Measurements from ENCODE around the gene ADCY2. TPM values are rescaled to one million over a fixed set of nuclear protein-coding genes. Genes with fewer than 3 reads are reported as not detected.

The ADCY2 gene
- polyA plus RNA-seq, 4 donors, result 0.87 to 3.7 (median 2.2) TPM

- 84 to 91% (median 86%) methylated on average over 6 of the region's 6 CpGs for WGBS, 3 donors
- no peak overlapping the region for H3K27ac ChIP-seq (ENCODE audit: low read depth in 1 of 3, low read length in 2 of 3)
- no peaks in the 10 kb centered on the region for H3K9me3 ChIP-seq (ENCODE audit: control insufficient read depth in 2 of 2, insufficient read depth in 1 of 2, low read depth in 1 of 2, low read length in 1 of 2)
- H3K4me3 ChIP-seq (ENCODE audit: low read depth in 1 of 3, low read length in 3 of 3), result no peak overlapping the region
- DNase-seq (no peak), FAIRE-seq (no peak)
- H3K36me3 ChIP-seq (ENCODE audit: control insufficient read depth in 3 of 3, insufficient read depth in 2 of 3, low read depth in 1 of 3, low read length in 3 of 3), result no peaks in the 10 kb centered on the region
- no peaks in the 10 kb centered on the region for H3K4me1 ChIP-seq (ENCODE audit: control insufficient read depth in 3 of 3, insufficient read depth in 2 of 3, low read depth in 1 of 3, low read length in 2 of 3)
- peaks cover 0 to 17% (median 3%) of the 10 kb centered on the region in 3 donors for H3K27me3 ChIP-seq (ENCODE audit: control insufficient read depth in 3 of 3, insufficient read depth in 3 of 3, low read length in 3 of 3)
These were observed 2.8 kb downstream of the ADCY2 start for GRCh38 chr5:7398596-7399280.

- FAIRE-seq, result no peak
- no peak overlapping the region for H3K4me3 ChIP-seq (ENCODE audit: low read depth in 1 of 3, low read length in 3 of 3)
- DNase-seq, result no peak
- WGBS, 3 donors, result 60 to 90% (median 71%) methylated on average over 1 of the region's 1 CpG
- H3K27ac ChIP-seq (ENCODE audit: low read depth in 1 of 3, low read length in 2 of 3), result no peak overlapping the region
- H3K27me3 ChIP-seq (ENCODE audit: control insufficient read depth in 3 of 3, insufficient read depth in 3 of 3, low read length in 3 of 3), result no peaks in the 10 kb centered on the region
- H3K9me3 ChIP-seq (ENCODE audit: control insufficient read depth in 2 of 2, insufficient read depth in 1 of 2, low read depth in 1 of 2, low read length in 1 of 2), result no peaks in the 10 kb centered on the region
- H3K4me1 ChIP-seq (ENCODE audit: control insufficient read depth in 3 of 3, insufficient read depth in 2 of 3, low read depth in 1 of 3, low read length in 2 of 3), result no peaks in the 10 kb centered on the region
- H3K36me3 ChIP-seq (ENCODE audit: control insufficient read depth in 3 of 3, insufficient read depth in 2 of 3, low read depth in 1 of 3, low read length in 3 of 3), result no peaks in the 10 kb centered on the region
These were observed 9.3 kb downstream of the ADCY2 start for GRCh38 chr5:7405277-7405676.

DNA sequence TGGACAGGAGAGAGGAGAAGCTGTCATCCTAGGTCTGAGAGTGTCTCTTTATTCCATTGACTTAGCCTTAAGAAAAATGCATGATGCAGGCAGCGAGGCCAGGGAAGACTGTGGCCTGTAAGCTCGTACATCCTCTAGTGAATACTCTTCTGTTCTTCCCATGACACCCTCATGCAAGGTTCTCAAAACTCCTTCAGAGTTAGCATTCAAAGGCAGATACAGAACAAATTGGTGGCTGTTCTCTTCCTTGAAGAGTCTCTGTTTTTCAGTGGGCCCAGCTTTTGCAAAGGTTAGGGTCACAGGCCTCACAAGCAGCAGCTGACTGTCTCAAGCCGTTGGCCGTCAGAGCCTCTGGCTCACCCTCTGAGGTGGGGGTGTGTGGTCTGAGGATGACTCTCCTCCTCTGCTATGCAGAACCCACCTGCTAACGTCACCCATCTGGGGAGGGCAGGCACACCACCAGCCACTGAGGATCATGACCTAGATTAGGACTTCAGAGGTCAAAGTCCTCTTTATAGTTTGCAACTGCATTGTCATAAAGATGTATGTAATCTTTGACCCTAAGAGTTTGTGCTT is 15.1 kb downstream of the ADCY2 start:
- FAIRE-seq, result no peak
- Histone ChIP-seq H3K36me3 (ENCODE audit: control insufficient read depth in 3 of 3, insufficient read depth in 2 of 3, low read depth in 1 of 3, low read length in 3 of 3) (no peaks in the 10 kb centered on the region), H3K27me3 (ENCODE audit: control insufficient read depth in 3 of 3, insufficient read depth in 3 of 3, low read length in 3 of 3) (no peaks in the 10 kb centered on the region), H3K27ac (ENCODE audit: low read depth in 1 of 3, low read length in 2 of 3) (no peak overlapping the region), H3K4me1 (ENCODE audit: control insufficient read depth in 3 of 3, insufficient read depth in 2 of 3, low read depth in 1 of 3, low read length in 2 of 3) (no peaks in the 10 kb centered on the region), H3K9me3 (ENCODE audit: control insufficient read depth in 2 of 2, insufficient read depth in 1 of 2, low read depth in 1 of 2, low read length in 1 of 2) (no peaks in the 10 kb centered on the region), H3K4me3 (ENCODE audit: low read depth in 1 of 3, low read length in 3 of 3) (no peak overlapping the region)
- WGBS, 3 donors, result 58 to 63% (median 62%) methylated on average over 5 of the region's 5 CpGs
- DNase-seq, result peak in 1 of 2 donors; percentile 11

GRCh38 chr5:7412409-7412808 is 16.5 kb downstream of the ADCY2 start:
- WGBS, 3 donors, result 79 to 90% (median 84%) methylated on average over 10 of the region's 10 CpGs
- DNase-seq, result no peak
- no peak for FAIRE-seq
- H3K4me3 ChIP-seq (ENCODE audit: low read depth in 1 of 3, low read length in 3 of 3), result no peak overlapping the region
- H3K27ac ChIP-seq (ENCODE audit: low read depth in 1 of 3, low read length in 2 of 3), result no peak overlapping the region
- no peaks in the 10 kb centered on the region for H3K27me3 ChIP-seq (ENCODE audit: control insufficient read depth in 3 of 3, insufficient read depth in 3 of 3, low read length in 3 of 3)
- H3K36me3 ChIP-seq (ENCODE audit: control insufficient read depth in 3 of 3, insufficient read depth in 2 of 3, low read depth in 1 of 3, low read length in 3 of 3), result no peaks in the 10 kb centered on the region
- no peaks in the 10 kb centered on the region for H3K4me1 ChIP-seq (ENCODE audit: control insufficient read depth in 3 of 3, insufficient read depth in 2 of 3, low read depth in 1 of 3, low read length in 2 of 3)
- no peaks in the 10 kb centered on the region for H3K9me3 ChIP-seq (ENCODE audit: control insufficient read depth in 2 of 2, insufficient read depth in 1 of 2, low read depth in 1 of 2, low read length in 1 of 2)

DNA sequence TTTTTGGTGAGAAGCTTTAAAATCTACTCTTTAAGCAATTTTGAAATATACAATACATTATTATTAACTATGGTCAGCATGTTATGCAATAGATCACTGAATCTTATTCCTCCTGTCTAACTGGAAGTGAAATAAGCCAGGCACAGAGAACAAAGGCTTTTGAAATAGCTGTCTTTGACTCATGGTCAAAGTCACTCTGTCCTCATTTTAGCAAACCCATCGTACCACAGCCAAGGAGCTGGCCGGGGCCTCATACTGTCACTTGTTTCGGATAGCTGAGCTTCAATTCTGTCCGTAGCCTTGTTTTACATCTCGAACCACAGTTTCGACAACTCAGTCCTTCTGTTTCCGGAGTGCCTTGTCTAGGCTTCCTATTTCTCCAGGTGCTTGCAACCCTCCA is 19.2 kb downstream of the ADCY2 start:
- 81 to 93% (median 91%) methylated on average over 7 of the region's 7 CpGs for WGBS, 3 donors
- Histone ChIP-seq H3K9me3 (ENCODE audit: control insufficient read depth in 2 of 2, insufficient read depth in 1 of 2, low read depth in 1 of 2, low read length in 1 of 2) (no peaks in the 10 kb centered on the region), H3K4me3 (ENCODE audit: low read depth in 1 of 3, low read length in 3 of 3) (no peak overlapping the region), H3K27me3 (ENCODE audit: control insufficient read depth in 3 of 3, insufficient read depth in 3 of 3, low read length in 3 of 3) (no peaks in the 10 kb centered on the region), H3K27ac (ENCODE audit: low read depth in 1 of 3, low read length in 2 of 3) (no peak overlapping the region), H3K4me1 (ENCODE audit: control insufficient read depth in 3 of 3, insufficient read depth in 2 of 3, low read depth in 1 of 3, low read length in 2 of 3) (no peaks in the 10 kb centered on the region), H3K36me3 (ENCODE audit: control insufficient read depth in 3 of 3, insufficient read depth in 2 of 3, low read depth in 1 of 3, low read length in 3 of 3) (no peaks in the 10 kb centered on the region)
- DNase-seq (no peak), FAIRE-seq (no peak)

GRCh38 chr5:7415587-7416535 is 19.9 kb downstream of the ADCY2 start:
- no peak for FAIRE-seq
- H3K4me1 ChIP-seq (ENCODE audit: control insufficient read depth in 3 of 3, insufficient read depth in 2 of 3, low read depth in 1 of 3, low read length in 2 of 3), result no peaks in the 10 kb centered on the region
- WGBS, 3 donors, result 91 to 93% (median 91%) methylated on average over 10 of the region's 10 CpGs
- no peak overlapping the region for H3K27ac ChIP-seq (ENCODE audit: low read depth in 1 of 3, low read length in 2 of 3)
- H3K27me3 ChIP-seq (ENCODE audit: control insufficient read depth in 3 of 3, insufficient read depth in 3 of 3, low read length in 3 of 3), result no peaks in the 10 kb centered on the region
- no peak overlapping the region for H3K4me3 ChIP-seq (ENCODE audit: low read depth in 1 of 3, low read length in 3 of 3)
- DNase-seq, result no peak
- no peaks in the 10 kb centered on the region for H3K36me3 ChIP-seq (ENCODE audit: control insufficient read depth in 3 of 3, insufficient read depth in 2 of 3, low read depth in 1 of 3, low read length in 3 of 3)
- no peaks in the 10 kb centered on the region for H3K9me3 ChIP-seq (ENCODE audit: control insufficient read depth in 2 of 2, insufficient read depth in 1 of 2, low read depth in 1 of 2, low read length in 1 of 2)

GRCh38 chr5:7418276-7418675 is 22.3 kb downstream of the ADCY2 start:
- H3K27me3 ChIP-seq (ENCODE audit: control insufficient read depth in 3 of 3, insufficient read depth in 3 of 3, low read length in 3 of 3), result no peaks in the 10 kb centered on the region
- H3K27ac ChIP-seq (ENCODE audit: low read depth in 1 of 3, low read length in 2 of 3), result no peak overlapping the region
- 93 to 96% (median 96%) methylated on average over 3 of the region's 3 CpGs for WGBS, 3 donors
- H3K9me3 ChIP-seq (ENCODE audit: control insufficient read depth in 2 of 2, insufficient read depth in 1 of 2, low read depth in 1 of 2, low read length in 1 of 2), result no peaks in the 10 kb centered on the region
- no peaks in the 10 kb centered on the region for H3K36me3 ChIP-seq (ENCODE audit: control insufficient read depth in 3 of 3, insufficient read depth in 2 of 3, low read depth in 1 of 3, low read length in 3 of 3)
- no peaks in the 10 kb centered on the region for H3K4me1 ChIP-seq (ENCODE audit: control insufficient read depth in 3 of 3, insufficient read depth in 2 of 3, low read depth in 1 of 3, low read length in 2 of 3)
- DNase-seq, result no peak
- H3K4me3 ChIP-seq (ENCODE audit: low read depth in 1 of 3, low read length in 3 of 3), result no peak overlapping the region
- no peak for FAIRE-seq

- 34 to 58% (median 43%) methylated on average over 4 of the region's 4 CpGs for WGBS, 3 donors
- no peak for DNase-seq
- Histone ChIP-seq H3K36me3 (ENCODE audit: control insufficient read depth in 3 of 3, insufficient read depth in 2 of 3, low read depth in 1 of 3, low read length in 3 of 3) (no peaks in the 10 kb centered on the region), H3K4me1 (ENCODE audit: control insufficient read depth in 3 of 3, insufficient read depth in 2 of 3, low read depth in 1 of 3, low read length in 2 of 3) (no peaks in the 10 kb centered on the region), H3K27ac (ENCODE audit: low read depth in 1 of 3, low read length in 2 of 3) (no peak overlapping the region), H3K9me3 (ENCODE audit: control insufficient read depth in 2 of 2, insufficient read depth in 1 of 2, low read depth in 1 of 2, low read length in 1 of 2) (no peaks in the 10 kb centered on the region), H3K4me3 (ENCODE audit: low read depth in 1 of 3, low read length in 3 of 3) (no peak overlapping the region), H3K27me3 (ENCODE audit: control insufficient read depth in 3 of 3, insufficient read depth in 3 of 3, low read length in 3 of 3) (no peaks in the 10 kb centered on the region)
- FAIRE-seq, result no peak
These were observed 23.4 kb downstream of the ADCY2 start for GRCh38 chr5:7419367-7419766.
